ENCODE measurements around the gene MAP6D1. TPM values are rescaled to one million over a fixed set of nuclear protein-coding genes. Genes with fewer than 3 reads are reported as not detected.

MAP6D1 gene
- total and polyA plus RNA-seq, 2 donors (not counting 1 experiment from before 2014, with no cell fraction given) = 0.83 to 2.1 TPM

DNA sequence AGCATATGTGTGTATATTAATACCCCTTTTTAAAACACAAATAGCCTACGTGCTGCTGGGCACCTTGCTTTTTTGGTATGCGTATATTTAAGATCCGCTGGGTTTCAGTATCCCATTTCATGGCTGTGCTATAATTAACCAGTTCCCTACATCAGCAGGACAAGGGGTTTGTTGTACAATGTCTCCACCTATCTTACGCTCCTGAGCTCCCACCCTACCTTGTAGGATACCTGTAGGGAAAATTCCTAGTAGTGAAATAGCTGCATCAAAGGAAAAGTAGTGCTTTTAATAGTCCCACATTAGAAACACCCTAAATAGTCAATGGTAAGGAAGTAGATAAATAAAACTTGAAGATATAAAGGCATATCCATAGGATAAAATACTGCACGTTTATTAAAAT, 1.4 kb downstream of the MAP6D1 start:
- peaks cover 4% of the 10 kb centered on the region for H3K4me1 ChIP-seq (ENCODE audit: control insufficient read depth, extremely low read depth, insufficient read depth, low read length)
- H2AFZ ChIP-seq (ENCODE audit: low read length) = no peak overlapping the region
- H3K36me3 ChIP-seq (ENCODE audit: control insufficient read depth, insufficient read depth, low read length) = no peaks in the 10 kb centered on the region
- no peak for DNase-seq (ENCODE audit: low read depth in 2 of 2)
- H4K20me1 ChIP-seq (ENCODE audit: control insufficient read depth, extremely low read depth, insufficient read depth, low read length) = no peaks in the 10 kb centered on the region
- no peak overlapping the region for H3K9ac ChIP-seq (ENCODE audit: insufficient read depth, low read length)
- H3K79me2 ChIP-seq (ENCODE audit: control insufficient read depth, insufficient read depth, low read length) = no peaks in the 10 kb centered on the region
- no peaks in the 10 kb centered on the region for H3K9me3 ChIP-seq (ENCODE audit: control insufficient read depth, insufficient read depth, low read depth, low read length)
- peak overlapping the region; percentile 79 for H3K4me2 ChIP-seq (ENCODE audit: extremely low read depth, insufficient read depth, low read length)
- H3K27ac ChIP-seq (ENCODE audit: insufficient read depth, low read length) = no peak overlapping the region
- TF ChIP-seq, protein P1, sequence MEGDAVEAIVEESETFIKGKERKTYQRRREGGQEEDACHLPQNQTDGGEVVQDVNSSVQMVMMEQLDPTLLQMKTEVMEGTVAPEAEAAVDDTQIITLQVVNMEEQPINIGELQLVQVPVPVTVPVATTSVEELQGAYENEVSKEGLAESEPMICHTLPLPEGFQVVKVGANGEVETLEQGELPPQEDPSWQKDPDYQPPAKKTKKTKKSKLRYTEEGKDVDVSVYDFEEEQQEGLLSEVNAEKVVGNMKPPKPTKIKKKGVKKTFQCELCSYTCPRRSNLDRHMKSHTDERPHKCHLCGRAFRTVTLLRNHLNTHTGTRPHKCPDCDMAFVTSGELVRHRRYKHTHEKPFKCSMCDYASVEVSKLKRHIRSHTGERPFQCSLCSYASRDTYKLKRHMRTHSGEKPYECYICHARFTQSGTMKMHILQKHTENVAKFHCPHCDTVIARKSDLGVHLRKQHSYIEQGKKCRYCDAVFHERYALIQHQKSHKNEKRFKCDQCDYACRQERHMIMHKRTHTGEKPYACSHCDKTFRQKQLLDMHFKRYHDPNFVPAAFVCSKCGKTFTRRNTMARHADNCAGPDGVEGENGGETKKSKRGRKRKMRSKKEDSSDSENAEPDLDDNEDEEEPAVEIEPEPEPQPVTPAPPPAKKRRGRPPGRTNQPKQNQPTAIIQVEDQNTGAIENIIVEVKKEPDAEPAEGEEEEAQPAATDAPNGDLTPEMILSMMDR (conservative IDR thresholded peaks at IDR 0.05 in 1 of 2, IDR thresholded peaks at IDR 0.05 in 1 of 2; ENCODE audit: low read depth in 1 of 2, low read length in 2 of 2) = no peak
- no peak for TF ChIP-seq EZH2 (IDR thresholded peaks at IDR 0.05; ENCODE audit: low read length, missing control alignments)
- H3K27me3 ChIP-seq (ENCODE audit: control insufficient read depth, insufficient read depth, low read length) = no peaks in the 10 kb centered on the region
- peak overlapping the region in 3 of 4 experiments; percentile 50 to 65 (median 61) for H3K4me3 ChIP-seq (replicated peaks in 1 of 4; ENCODE audit: control extremely low read depth in 1 of 4, insufficient read depth in 1 of 4, low read depth in 3 of 4, low read length in 4 of 4)

DNA sequence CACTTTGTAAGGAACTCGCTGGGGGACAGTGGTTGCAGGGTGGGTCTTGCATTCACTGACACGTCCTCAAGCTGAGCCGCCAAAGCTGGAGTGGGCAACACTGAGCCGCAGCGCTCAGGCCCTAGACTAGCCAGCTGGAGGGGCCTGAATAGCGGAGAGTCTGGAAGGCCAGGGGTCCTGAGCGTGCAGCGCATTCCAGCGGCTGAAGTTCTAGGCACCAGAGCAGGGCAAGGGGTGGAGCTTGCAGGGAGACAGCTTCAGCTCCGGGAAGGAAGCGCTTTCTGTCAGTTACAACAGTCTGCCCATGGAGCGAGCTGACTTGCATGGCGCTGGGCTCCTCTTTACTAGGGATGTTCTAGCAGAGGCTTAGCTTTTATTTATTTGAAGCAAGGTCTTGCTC, 2.7 kb downstream of the MAP6D1 start:
- Histone ChIP-seq H3K4me2 (ENCODE audit: extremely low read depth, insufficient read depth, low read length) (no peak overlapping the region), H3K27me3 (ENCODE audit: control insufficient read depth, insufficient read depth, low read length) (no peaks in the 10 kb centered on the region), H2AFZ (ENCODE audit: low read length) (no peak overlapping the region), H3K4me3 (replicated peaks in 1 of 4; ENCODE audit: control extremely low read depth in 1 of 4, insufficient read depth in 1 of 4, low read depth in 3 of 4, low read length in 4 of 4) (no peak overlapping the region), H3K27ac (ENCODE audit: insufficient read depth, low read length) (no peak overlapping the region), H3K79me2 (ENCODE audit: control insufficient read depth, insufficient read depth, low read length) (no peaks in the 10 kb centered on the region), H3K4me1 (ENCODE audit: control insufficient read depth, extremely low read depth, insufficient read depth, low read length) (peaks cover 4% of the 10 kb centered on the region), H3K36me3 (ENCODE audit: control insufficient read depth, insufficient read depth, low read length) (no peaks in the 10 kb centered on the region), H3K9me3 (ENCODE audit: control insufficient read depth, insufficient read depth, low read depth, low read length) (no peaks in the 10 kb centered on the region), H3K9ac (ENCODE audit: insufficient read depth, low read length) (no peak overlapping the region), H4K20me1 (ENCODE audit: control insufficient read depth, extremely low read depth, insufficient read depth, low read length) (no peaks in the 10 kb centered on the region)
- DNase-seq (ENCODE audit: low read depth in 2 of 2) = no peak
- TF ChIP-seq, protein P1 (conservative IDR thresholded peaks at IDR 0.05 in 1 of 2, IDR thresholded peaks at IDR 0.05 in 1 of 2; ENCODE audit: low read depth in 1 of 2, low read length in 2 of 2) = no peak
- TF ChIP-seq EZH2 (IDR thresholded peaks at IDR 0.05; ENCODE audit: low read length, missing control alignments) = no peak

DNA sequence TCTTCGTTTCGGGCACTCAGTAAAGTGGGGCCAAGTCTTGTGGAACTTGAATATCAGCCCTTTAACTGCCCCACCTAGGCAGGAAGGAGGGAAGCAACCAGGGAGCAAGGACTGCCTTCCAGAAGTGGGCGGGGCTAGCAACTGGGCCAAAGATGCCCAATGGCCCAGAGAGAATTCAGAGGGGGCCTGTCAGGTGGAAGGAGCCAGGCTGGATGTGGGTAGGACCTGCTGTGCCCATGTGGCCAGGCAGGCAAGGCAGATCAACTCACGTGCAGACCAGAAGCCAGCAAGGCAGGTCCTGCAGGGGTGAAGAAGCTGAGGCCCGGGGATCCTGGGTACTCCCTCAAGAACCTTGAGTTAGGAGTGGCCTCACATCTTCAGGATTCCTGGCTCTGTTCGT, 5.5 kb downstream of the MAP6D1 start:
- peaks cover 4% of the 10 kb centered on the region for H3K4me1 ChIP-seq (ENCODE audit: control insufficient read depth, extremely low read depth, insufficient read depth, low read length)
- TF ChIP-seq EZH2 (IDR thresholded peaks at IDR 0.05; ENCODE audit: low read length, missing control alignments) = no peak
- TF ChIP-seq, protein P1 (conservative IDR thresholded peaks at IDR 0.05 in 1 of 2, IDR thresholded peaks at IDR 0.05 in 1 of 2; ENCODE audit: low read depth in 1 of 2, low read length in 2 of 2) = no peak
- H3K36me3 ChIP-seq (ENCODE audit: control insufficient read depth, insufficient read depth, low read length) = peaks cover 3% of the 10 kb centered on the region
- no peak overlapping the region for H3K9ac ChIP-seq (ENCODE audit: insufficient read depth, low read length)
- no peak for DNase-seq (ENCODE audit: low read depth in 2 of 2)
- H4K20me1 ChIP-seq (ENCODE audit: control insufficient read depth, extremely low read depth, insufficient read depth, low read length) = no peaks in the 10 kb centered on the region
- no peak overlapping the region for H3K4me2 ChIP-seq (ENCODE audit: extremely low read depth, insufficient read depth, low read length)
- H3K27me3 ChIP-seq (ENCODE audit: control insufficient read depth, insufficient read depth, low read length) = no peaks in the 10 kb centered on the region
- no peak overlapping the region for H2AFZ ChIP-seq (ENCODE audit: low read length)
- H3K79me2 ChIP-seq (ENCODE audit: control insufficient read depth, insufficient read depth, low read length) = no peaks in the 10 kb centered on the region
- H3K4me3 ChIP-seq (replicated peaks in 1 of 4; ENCODE audit: control extremely low read depth in 1 of 4, insufficient read depth in 1 of 4, low read depth in 3 of 4, low read length in 4 of 4) = no peak overlapping the region
- H3K9me3 ChIP-seq (ENCODE audit: control insufficient read depth, insufficient read depth, low read depth, low read length) = no peaks in the 10 kb centered on the region
- H3K27ac ChIP-seq (ENCODE audit: insufficient read depth, low read length) = no peak overlapping the region

Measured in fibroblast of lung (primary cell).